GM18951 (cell line): ENCODE measurements around the gene PDE9A.

Experiments used
- POLR2A ChIP-seq: IDR thresholded peaks from 4 replicates; pipeline ENCODE4 v1.6.1; 2011; ENCODE audit warnings: mild to moderate bottlenecking; ENCODE audit not compliant: insufficient read length, insufficient read depth; ENCODE audit errors: extremely low read depth
- in situ Hi-C: fragments of 300-500 bp; cut with MboI; formaldehyde crosslinking; loops from one replicate; pipeline ENCODE4 v1.12.0; 2022; ENCODE audit warnings: low sequenced_read_pairs, mixed read lengths, inconsistent platforms; ENCODE audit not compliant: unreplicated experiment

The PDE9A gene

DNA sequence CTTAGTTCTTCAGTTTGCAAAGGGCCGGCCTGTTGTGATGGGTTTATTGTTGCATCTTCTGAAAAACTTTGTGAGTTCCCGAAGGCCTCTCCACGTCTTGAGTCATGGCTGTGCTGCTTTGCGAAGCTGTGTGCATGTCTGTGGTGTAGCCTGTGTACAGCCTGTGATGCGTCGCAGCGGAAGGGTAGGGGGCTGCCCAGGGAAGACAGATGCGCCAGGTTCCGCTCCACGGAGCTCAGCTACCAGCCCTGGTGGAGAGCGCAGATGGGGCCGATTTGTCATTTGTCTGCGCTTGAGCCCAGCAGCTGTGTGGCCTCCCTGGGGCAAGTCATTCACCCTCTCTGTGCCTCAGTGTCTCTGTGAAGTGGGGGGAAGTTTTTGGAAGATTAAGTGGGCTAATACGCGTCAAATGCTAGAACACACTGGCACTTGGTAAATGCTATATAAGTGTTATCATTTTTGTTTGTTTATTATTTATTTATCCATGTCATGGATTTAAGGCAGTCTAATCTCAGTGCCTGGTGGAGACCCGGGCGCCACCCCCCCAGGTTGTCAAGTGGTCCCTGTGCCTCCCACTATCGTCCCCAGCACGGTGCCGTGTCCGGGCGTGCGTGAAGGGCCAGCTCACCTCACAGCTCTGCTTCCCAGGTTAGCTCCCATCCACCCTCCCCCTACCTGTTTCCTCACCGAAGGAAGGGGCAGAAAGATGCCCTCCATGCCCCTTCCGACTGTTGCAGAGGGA, 8.4 kb downstream of the PDE9A start:
- in situ Hi-C loops = no loop called here
- TF ChIP-seq POLR2A = no peak

DNA sequence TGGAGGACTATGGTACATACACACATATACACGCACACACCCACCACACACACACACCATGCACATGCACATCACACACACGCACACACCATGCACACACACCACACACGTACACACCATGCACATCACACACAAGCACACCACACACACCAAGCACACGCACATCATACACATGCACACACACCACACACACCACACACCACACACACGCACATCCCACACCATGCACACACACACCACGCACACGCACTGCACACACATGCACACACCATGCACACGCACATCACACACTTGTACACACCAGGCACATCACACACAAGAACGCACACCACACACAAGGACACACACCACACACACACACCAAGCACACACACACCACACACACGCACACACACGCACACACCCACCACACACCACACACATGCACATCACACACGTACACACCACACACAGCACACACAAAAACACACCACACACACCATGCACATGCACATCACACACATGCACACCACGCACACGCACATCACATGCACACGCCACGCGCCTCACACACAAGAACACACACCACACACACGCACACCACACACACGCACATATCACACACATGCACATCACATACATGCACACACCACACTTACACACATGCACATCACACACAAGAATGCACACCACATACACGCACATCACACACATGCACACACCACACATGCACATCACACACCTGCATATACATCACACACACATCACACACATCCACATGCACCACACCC, 9.2 kb downstream of the PDE9A start:
- no peak for TF ChIP-seq POLR2A
- in situ Hi-C loops = no loop called here

GRCh38 chr21:42663200-42663750, 9.9 kb downstream of the PDE9A start:
- no peak for TF ChIP-seq POLR2A
- in situ Hi-C loops = no loop called here

DNA sequence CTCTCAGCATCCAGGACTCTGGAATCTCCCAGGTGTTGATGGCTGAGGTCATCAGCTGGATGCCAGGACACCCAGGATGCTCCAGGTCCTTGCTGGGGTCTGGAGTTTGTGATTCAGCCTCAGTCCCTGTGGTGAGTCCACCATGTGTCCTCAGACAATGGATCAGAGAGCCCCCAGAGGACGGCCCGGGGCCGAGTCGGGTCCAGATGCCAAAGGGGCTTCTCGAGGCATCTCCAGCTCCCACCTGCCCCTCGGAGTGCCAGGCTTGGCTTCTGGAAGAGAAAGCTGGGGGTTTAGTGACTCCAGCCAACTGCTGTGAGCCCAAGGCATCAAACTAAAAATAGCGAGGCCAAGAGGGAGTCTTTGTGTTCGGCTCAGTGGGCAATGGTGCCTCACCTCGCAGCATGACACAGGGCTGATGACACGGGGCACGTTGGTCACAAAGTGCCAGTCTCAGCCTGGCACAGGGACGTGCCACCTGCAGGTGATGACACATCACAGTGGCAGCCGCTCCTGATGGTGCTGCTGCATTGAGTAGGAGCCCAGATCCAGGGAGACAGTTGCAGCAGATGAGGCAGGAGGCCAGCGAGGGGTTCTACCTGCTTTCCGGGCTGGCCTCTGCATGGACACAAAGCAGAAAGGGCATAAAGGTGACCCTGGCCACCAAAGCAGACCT, 10.6 kb downstream of the PDE9A start:
- no peak for TF ChIP-seq POLR2A
- in situ Hi-C loops = no loop called here

DNA sequence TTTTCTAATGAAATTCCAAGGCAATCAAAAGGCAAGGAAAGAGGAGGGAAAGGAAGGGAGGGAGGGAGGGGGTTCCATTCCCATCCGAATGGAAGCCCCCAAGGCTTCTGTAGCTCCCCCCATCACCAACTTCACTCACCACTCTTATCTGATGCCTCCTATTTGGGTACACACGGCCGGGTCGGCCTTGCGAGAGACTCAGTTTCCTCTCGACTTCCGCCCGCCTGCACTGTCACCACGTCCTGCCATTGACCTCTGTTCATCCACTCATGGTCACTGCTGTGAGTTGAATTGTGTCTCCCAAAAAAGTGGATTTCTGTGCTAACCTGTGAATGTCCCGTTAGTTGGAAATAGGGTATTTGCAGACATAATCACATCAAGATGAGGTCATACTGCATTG, 11.2 kb downstream of the PDE9A start:
- no peak for TF ChIP-seq POLR2A
- in situ Hi-C loops = no loop called here

DNA sequence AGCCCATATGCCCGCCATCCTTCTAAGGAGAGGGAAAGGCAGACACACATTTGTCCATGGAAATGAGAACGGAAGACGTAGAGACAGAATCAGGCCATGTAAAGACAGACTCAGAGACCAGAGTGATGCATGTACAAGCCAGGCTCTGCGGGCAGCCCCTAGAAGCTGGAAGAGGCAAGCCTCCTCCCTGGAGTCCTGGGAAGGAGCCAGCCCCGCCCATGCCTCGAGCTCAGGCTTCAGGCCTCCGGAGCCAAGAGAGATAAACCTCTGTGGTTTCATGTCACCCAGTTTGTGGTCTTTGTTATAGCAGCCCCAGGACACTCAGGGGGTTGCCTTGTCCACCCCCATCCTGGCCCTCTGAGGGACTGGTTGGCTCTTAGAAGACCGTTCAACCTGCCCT, 11.6 kb downstream of the PDE9A start:
- TF ChIP-seq POLR2A = no peak
- in situ Hi-C loops = no loop called here

GRCh38 chr21:42665484-42665883, 12.1 kb downstream of the PDE9A start:
- no peak for TF ChIP-seq POLR2A
- in situ Hi-C loops = no loop called here

- in situ Hi-C loops = no loop called here
- no peak for TF ChIP-seq POLR2A
Measured at GRCh38 chr21:42666023-42666747, 12.8 kb downstream of the PDE9A start.

DNA sequence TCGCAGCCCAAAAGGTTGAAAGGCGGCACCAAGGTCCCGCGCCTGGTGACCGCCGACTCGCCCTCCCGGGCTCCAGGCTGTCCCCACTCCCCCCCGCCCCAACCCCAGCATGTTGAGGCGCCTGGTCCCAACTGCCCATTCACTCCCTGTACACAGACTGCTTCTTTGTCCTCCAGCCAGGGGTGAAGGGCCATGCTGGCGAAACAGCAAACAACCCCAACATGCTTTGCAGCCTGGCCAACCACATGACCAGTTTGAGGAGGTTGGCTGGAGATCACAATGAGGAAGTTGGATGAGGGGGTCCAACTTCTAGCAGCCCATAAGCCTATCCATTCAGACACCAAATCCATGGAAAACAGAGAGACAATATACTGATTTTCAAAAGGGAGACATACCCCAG, 13.5 kb downstream of the PDE9A start:
- in situ Hi-C loops = no loop called here

DNA sequence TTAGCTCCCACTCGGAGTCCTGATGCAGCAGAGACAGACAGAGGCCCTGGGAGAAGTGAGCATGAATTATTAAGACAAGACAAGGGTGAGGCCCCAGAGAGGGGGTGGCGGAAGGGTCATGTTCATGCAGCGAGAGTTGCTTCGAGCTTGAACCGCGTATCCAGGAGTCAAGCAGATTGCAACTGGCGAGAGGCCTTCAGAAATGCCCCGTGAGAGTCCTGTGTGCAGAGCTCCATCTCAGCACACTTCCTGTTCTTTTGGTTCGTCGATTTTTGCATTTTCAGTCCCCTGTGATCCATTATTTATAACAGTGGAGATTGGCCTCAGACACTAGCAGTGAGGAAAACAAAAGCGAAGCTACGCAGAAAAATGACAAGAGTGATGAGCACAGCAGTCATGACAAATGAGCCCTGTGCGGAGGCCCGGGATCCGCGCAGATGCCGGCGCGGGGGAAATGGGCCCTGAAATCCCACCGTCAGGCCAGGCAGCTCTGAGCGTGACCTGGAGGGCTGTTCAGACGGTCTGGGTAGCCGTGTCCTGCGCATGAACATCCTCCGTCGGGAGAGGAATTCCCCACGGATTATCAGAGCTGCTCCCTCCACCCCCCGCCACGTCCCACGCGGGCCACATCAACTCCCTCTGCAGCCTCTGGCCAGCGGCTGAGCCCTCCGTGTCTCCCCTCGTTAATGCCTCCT, 15.0 kb downstream of the PDE9A start:
- in situ Hi-C loops = no loop called here
- TF ChIP-seq POLR2A = no peak

More for the DNA sequence above, 13.5 kb downstream of the PDE9A start:
- TF ChIP-seq POLR2A = no peak

GRCh38 chr21:42669041-42669440, 15.6 kb downstream of the PDE9A start:
- in situ Hi-C loops = no loop called here
- TF ChIP-seq POLR2A = no peak

- in situ Hi-C loops = no loop called here
- no peak for TF ChIP-seq POLR2A
Measured at GRCh38 chr21:42670058-42670880, 16.8 kb downstream of the PDE9A start.

DNA sequence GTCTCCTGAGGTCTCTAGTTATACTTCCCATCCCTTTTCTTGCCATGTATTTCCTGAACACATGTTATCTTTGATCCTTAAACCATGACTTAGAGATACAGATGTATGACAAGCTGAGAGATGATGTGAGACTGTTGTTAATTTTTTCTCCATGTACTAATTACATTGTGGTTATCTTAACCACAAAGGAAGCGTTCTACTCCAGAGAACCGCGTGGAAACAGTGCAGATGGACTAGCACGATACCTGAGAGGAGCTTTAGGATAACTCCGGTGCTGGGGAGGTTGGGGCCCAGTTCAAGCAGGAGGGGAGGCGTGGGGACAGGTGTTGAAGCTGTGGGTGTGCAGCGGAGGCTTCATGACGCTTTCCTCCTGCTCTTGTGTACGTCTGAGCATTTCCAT, 17.5 kb downstream of the PDE9A start:
- TF ChIP-seq POLR2A = no peak
- in situ Hi-C loops = no loop called here
